ENCODE results near the gene INSR. TPM values are rescaled to one million over a fixed set of nuclear protein-coding genes. Genes with fewer than 3 reads are reported as not detected.

Gene INSR
- polyA plus RNA-seq, 4 donors: 23.1 to 28.1 (median 26.4) TPM

- no peak for DNase-seq (ENCODE audit: low read depth in 4 of 4, low spot score in 3 of 4)
These were observed 3.5 kb upstream of the INSR start for GRCh38 chr19:7297742-7298141.

- no peak for DNase-seq (ENCODE audit: low read depth in 4 of 4, low spot score in 3 of 4)
These were observed 1.8 kb upstream of the INSR start for GRCh38 chr19:7295912-7296536.

GRCh38 chr19:7294558-7295212, 471 bp upstream of the INSR start:
- peak; percentile 36 to 44 (median 41) for DNase-seq (ENCODE audit: low read depth in 4 of 4, low spot score in 3 of 4)

GRCh38 chr19:7292950-7293761, 1.1 kb downstream of the INSR start:
- no peak for DNase-seq (ENCODE audit: low read depth in 4 of 4, low spot score in 3 of 4)

GRCh38 chr19:7292352-7292949, 1.8 kb downstream of the INSR start:
- DNase-seq (ENCODE audit: low read depth in 4 of 4, low spot score in 3 of 4): no peak

GRCh38 chr19:7288977-7289376, 5.2 kb downstream of the INSR start:
- DNase-seq (ENCODE audit: low read depth in 4 of 4, low spot score in 3 of 4): no peak

GRCh38 chr19:7288131-7288530, 6.1 kb downstream of the INSR start:
- no peak for DNase-seq (ENCODE audit: low read depth in 4 of 4, low spot score in 3 of 4)

- DNase-seq (ENCODE audit: low read depth in 4 of 4, low spot score in 3 of 4): no peak
These were observed 6.5 kb downstream of the INSR start for GRCh38 chr19:7287722-7288121.

- DNase-seq (ENCODE audit: low read depth in 4 of 4, low spot score in 3 of 4): no peak
These were observed 13.1 kb downstream of the INSR start for GRCh38 chr19:7280940-7281666.

GRCh38 chr19:7272856-7273578, 21.2 kb downstream of the INSR start:
- DNase-seq (ENCODE audit: low read depth in 4 of 4, low spot score in 3 of 4): no peak

- DNase-seq (ENCODE audit: low read depth in 4 of 4, low spot score in 3 of 4): no peak
These were observed 25.5 kb downstream of the INSR start for GRCh38 chr19:7268705-7269098.

- DNase-seq (ENCODE audit: low read depth in 4 of 4, low spot score in 3 of 4): no peak
These were observed 26.2 kb downstream of the INSR start for GRCh38 chr19:7267792-7268704.

- no peak for DNase-seq (ENCODE audit: low read depth in 4 of 4, low spot score in 3 of 4)
These were observed 27.4 kb downstream of the INSR start for GRCh38 chr19:7266832-7267231.

- DNase-seq (ENCODE audit: low read depth in 4 of 4, low spot score in 3 of 4): no peak
These were observed 28.3 kb downstream of the INSR start for GRCh38 chr19:7265963-7266362.

GRCh38 chr19:7264858-7265257, 29.4 kb downstream of the INSR start:
- no peak for DNase-seq (ENCODE audit: low read depth in 4 of 4, low spot score in 3 of 4)

- no peak for DNase-seq (ENCODE audit: low read depth in 4 of 4, low spot score in 3 of 4)
These were observed 30.7 kb downstream of the INSR start for GRCh38 chr19:7263521-7263920.

GRCh38 chr19:7263066-7263465, 31.1 kb downstream of the INSR start:
- DNase-seq (ENCODE audit: low read depth in 4 of 4, low spot score in 3 of 4): no peak

- no peak for DNase-seq (ENCODE audit: low read depth in 4 of 4, low spot score in 3 of 4)
These were observed 31.7 kb downstream of the INSR start for GRCh38 chr19:7262470-7262869.

GRCh38 chr19:7260161-7260560, 34.1 kb downstream of the INSR start:
- no peak for DNase-seq (ENCODE audit: low read depth in 4 of 4, low spot score in 3 of 4)

All from right renal pelvis (tissue), 4 donors.